ENCODE measurements around the gene TRAK2.
"Not testable (repeated sequence)": the region's sequence is repeated elsewhere in the genome, so short reads cannot be mapped to it uniquely, and the experiment has no call there.

DNA sequence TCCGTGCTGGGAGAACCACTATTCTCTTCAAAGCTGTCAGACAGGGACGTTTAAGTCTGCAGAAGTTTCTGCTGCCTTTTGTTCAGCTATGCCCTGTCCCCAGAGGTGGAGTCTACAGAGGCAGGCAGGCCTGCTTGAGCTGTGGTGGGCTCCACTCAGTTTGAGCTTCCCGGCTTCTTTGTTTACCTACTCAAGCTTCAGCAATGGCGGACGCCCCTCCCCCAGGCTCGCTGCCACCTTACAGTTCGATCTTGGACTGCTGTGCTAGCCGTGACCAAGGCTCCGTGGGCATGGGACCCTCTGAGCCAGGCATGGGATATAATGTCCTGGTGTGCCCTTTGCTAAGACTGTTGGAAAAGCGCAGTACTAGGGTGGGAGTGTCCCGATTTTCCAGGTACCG, 20.9 kb downstream of the TRAK2 start:
- TF ChIP-seq, protein P1, sequence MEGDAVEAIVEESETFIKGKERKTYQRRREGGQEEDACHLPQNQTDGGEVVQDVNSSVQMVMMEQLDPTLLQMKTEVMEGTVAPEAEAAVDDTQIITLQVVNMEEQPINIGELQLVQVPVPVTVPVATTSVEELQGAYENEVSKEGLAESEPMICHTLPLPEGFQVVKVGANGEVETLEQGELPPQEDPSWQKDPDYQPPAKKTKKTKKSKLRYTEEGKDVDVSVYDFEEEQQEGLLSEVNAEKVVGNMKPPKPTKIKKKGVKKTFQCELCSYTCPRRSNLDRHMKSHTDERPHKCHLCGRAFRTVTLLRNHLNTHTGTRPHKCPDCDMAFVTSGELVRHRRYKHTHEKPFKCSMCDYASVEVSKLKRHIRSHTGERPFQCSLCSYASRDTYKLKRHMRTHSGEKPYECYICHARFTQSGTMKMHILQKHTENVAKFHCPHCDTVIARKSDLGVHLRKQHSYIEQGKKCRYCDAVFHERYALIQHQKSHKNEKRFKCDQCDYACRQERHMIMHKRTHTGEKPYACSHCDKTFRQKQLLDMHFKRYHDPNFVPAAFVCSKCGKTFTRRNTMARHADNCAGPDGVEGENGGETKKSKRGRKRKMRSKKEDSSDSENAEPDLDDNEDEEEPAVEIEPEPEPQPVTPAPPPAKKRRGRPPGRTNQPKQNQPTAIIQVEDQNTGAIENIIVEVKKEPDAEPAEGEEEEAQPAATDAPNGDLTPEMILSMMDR (IDR thresholded peaks at IDR 0.05; ENCODE audit: control extremely low read depth in 1 of 3, insufficient read depth in 1 of 3, low read depth in 1 of 3, low read length in 3 of 3), result not testable (repeated sequence)
- not testable (repeated sequence) for TF ChIP-seq SUZ12 (IDR thresholded peaks at IDR 0.05; ENCODE audit: low read length); CHD2 (IDR thresholded peaks at IDR 0.05; ENCODE audit: low read length); RFX5 (IDR thresholded peaks at IDR 0.05; ENCODE audit: borderline replicate concordance, low read depth, low read length); CBX5 (IDR thresholded peaks at IDR 0.05; ENCODE audit: low read depth, low read length); CTBP2 (IDR thresholded peaks at IDR 0.05; ENCODE audit: borderline replicate concordance, insufficient read depth, insufficient read length, low read length); FOSL1 (IDR thresholded peaks at IDR 0.05; ENCODE audit: insufficient read depth, low read depth, low read length); POLR2A (IDR thresholded peaks at IDR 0.05; ENCODE audit: control extremely low read depth in 1 of 2, low read depth in 2 of 2, low read length in 2 of 2); ASH2L (IDR thresholded peaks at IDR 0.05; ENCODE audit: low read length); EZH2 (IDR thresholded peaks at IDR 0.05; ENCODE audit: low read depth, low read length, severe bottlenecking); SIN3A (conservative IDR thresholded peaks at IDR 0.05 in 1 of 2, IDR thresholded peaks at IDR 0.05 in 1 of 2; ENCODE audit: low read depth in 1 of 2, low read length in 2 of 2); HDAC2 (IDR thresholded peaks at IDR 0.05; ENCODE audit: borderline replicate concordance in 1 of 2, low read depth in 2 of 2, low read length in 2 of 2); EP300 (IDR thresholded peaks at IDR 0.05; ENCODE audit: borderline replicate concordance in 1 of 2, low read depth in 2 of 2, low read length in 2 of 2)
- TF ChIP-seq, protein P2, sequence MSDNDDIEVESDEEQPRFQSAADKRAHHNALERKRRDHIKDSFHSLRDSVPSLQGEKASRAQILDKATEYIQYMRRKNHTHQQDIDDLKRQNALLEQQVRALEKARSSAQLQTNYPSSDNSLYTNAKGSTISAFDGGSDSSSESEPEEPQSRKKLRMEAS (IDR thresholded peaks at IDR 0.05), result not testable (repeated sequence)

Data from H1 (cell line).